GM18909 (cell line): ENCODE measurements around the gene C2CD5.
"Not testable (repeated sequence)": the region's sequence is repeated elsewhere in the genome, so short reads cannot be mapped to it uniquely, and the experiment has no call there.

Experiments
- ATAC-seq: cut with Tn5 transposase; IDR thresholded peaks from one replicate; pipeline ENCODE4 v1.9.1; 2021; ENCODE audit warnings: mild to moderate bottlenecking; ENCODE audit not compliant: unreplicated experiment, poor library complexity

Gene C2CD5

GRCh38 chr12:22536971-22537544 lies 7.3 kb downstream of the C2CD5 start:
- ATAC-seq, result no peak

GRCh38 chr12:22536346-22536945 lies 7.9 kb downstream of the C2CD5 start:
- no peak for ATAC-seq

GRCh38 chr12:22535478-22535877 lies 8.9 kb downstream of the C2CD5 start:
- no peak for ATAC-seq

- ATAC-seq, result no peak
Measured at GRCh38 chr12:22535038-22535437, 9.3 kb downstream of the C2CD5 start.

- no peak for ATAC-seq
Measured at GRCh38 chr12:22533155-22533554, 11.2 kb downstream of the C2CD5 start.

- ATAC-seq, result no peak
Measured at GRCh38 chr12:22532317-22532716, 12.0 kb downstream of the C2CD5 start.

- ATAC-seq, result no peak
Measured at GRCh38 chr12:22531205-22531604, 13.1 kb downstream of the C2CD5 start.

- peak; percentile 93 for ATAC-seq
Measured at GRCh38 chr12:22529281-22530060, 14.9 kb downstream of the C2CD5 start.

- ATAC-seq, result no peak
Measured at GRCh38 chr12:22527999-22528398, 16.3 kb downstream of the C2CD5 start.

- no peak for ATAC-seq
Measured at GRCh38 chr12:22526836-22527235, 17.5 kb downstream of the C2CD5 start.

- ATAC-seq, result no peak
Measured at GRCh38 chr12:22525426-22525825, 18.9 kb downstream of the C2CD5 start.

- no peak for ATAC-seq
Measured at GRCh38 chr12:22518998-22519397, 25.3 kb downstream of the C2CD5 start.

- no peak for ATAC-seq
Measured at GRCh38 chr12:22518060-22518719, 26.2 kb downstream of the C2CD5 start.

- ATAC-seq, result no peak
Measured at GRCh38 chr12:22514875-22515274, 29.5 kb downstream of the C2CD5 start.

GRCh38 chr12:22505826-22506225 lies 38.5 kb downstream of the C2CD5 start:
- ATAC-seq, result no peak

- no peak for ATAC-seq
Measured at GRCh38 chr12:22500100-22500499, 44.2 kb downstream of the C2CD5 start.

- ATAC-seq, result no peak
Measured at GRCh38 chr12:22499445-22499844, 44.9 kb downstream of the C2CD5 start.

- ATAC-seq, result no peak
Measured at GRCh38 chr12:22494319-22494718, 50.0 kb downstream of the C2CD5 start.

GRCh38 chr12:22491034-22491433 lies 53.3 kb downstream of the C2CD5 start:
- peak; percentile 52 for ATAC-seq

GRCh38 chr12:22488478-22488877 lies 55.9 kb downstream of the C2CD5 start:
- no peak for ATAC-seq

- ATAC-seq, result not testable (repeated sequence)
Measured at GRCh38 chr12:22487683-22488082, 56.7 kb downstream of the C2CD5 start.
